ENCODE measurements around the gene ROBO3. TPM values are rescaled to one million over a fixed set of nuclear protein-coding genes. Genes with fewer than 3 reads are reported as not detected.

Gene ROBO3
- total and polyA plus RNA-seq, 10 of the 15 experiments (the other 5 are each of a cell fraction or from before 2014, with no cell fraction given), result 0.10 to 0.63 (median 0.31) TPM; not detected in 2

DNA sequence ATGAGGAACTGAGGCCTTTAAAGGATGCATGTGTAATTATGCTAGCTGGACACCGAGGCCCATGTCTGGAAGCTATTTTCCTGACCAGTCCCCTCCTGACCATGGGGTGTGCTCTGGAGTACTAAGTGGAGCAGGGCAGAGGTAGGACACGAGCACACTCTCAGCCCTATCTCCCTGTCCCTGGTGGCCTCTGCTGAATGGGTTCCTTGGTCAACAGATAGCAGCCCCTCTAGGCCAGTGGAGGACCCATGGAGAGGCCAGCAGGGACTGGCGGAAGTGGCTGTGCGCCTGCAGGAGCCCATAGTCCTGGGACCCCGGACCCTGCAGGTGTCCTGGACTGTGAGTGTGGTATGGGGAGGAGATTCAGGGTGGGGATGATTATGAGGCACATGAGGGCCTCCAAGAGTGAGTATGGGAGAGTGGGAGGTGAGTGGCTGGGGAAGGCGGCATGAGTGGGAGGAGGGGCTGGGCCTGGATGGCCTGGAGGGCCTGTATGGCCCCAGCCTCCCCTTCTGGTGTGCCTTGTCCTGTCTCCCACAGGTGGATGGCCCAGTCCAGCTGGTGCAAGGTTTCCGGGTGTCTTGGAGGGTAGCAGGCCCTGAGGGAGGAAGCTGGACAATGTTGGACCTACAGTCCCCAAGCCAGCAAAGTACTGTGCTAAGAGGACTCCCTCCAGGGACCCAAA lies 9.5 kb downstream of the ROBO3 start (continued):
- TF ChIP-seq GATAD2B (conservative IDR thresholded peaks at IDR 0.05; ENCODE audit: low read depth) (no peak), KDM1A (IDR thresholded peaks at IDR 0.05; ENCODE audit: borderline replicate concordance) (no peak), ETV6 (conservative IDR thresholded peaks at IDR 0.05 in 1 of 2, IDR thresholded peaks at IDR 0.05 in 1 of 2; ENCODE audit: borderline replicate concordance in 1 of 2, low read depth in 1 of 2) (no peak), BHLHE40 (IDR thresholded peaks at IDR 0.05; ENCODE audit: borderline replicate concordance in 1 of 2, low read depth in 2 of 2, low read length in 1 of 2) (no peak), EED (IDR thresholded peaks at IDR 0.05; ENCODE audit: low read depth) (no peak), EGR1 (IDR thresholded peaks at IDR 0.05; ENCODE audit: borderline replicate concordance in 1 of 2, low read depth in 2 of 2, low read length in 2 of 2) (no peak)
- TF ChIP-seq, protein P1, sequence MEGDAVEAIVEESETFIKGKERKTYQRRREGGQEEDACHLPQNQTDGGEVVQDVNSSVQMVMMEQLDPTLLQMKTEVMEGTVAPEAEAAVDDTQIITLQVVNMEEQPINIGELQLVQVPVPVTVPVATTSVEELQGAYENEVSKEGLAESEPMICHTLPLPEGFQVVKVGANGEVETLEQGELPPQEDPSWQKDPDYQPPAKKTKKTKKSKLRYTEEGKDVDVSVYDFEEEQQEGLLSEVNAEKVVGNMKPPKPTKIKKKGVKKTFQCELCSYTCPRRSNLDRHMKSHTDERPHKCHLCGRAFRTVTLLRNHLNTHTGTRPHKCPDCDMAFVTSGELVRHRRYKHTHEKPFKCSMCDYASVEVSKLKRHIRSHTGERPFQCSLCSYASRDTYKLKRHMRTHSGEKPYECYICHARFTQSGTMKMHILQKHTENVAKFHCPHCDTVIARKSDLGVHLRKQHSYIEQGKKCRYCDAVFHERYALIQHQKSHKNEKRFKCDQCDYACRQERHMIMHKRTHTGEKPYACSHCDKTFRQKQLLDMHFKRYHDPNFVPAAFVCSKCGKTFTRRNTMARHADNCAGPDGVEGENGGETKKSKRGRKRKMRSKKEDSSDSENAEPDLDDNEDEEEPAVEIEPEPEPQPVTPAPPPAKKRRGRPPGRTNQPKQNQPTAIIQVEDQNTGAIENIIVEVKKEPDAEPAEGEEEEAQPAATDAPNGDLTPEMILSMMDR (IDR thresholded peaks at IDR 0.05 in 2 of 3, conservative IDR thresholded peaks at IDR 0.05 in 1 of 3; ENCODE audit: control insufficient read depth in 2 of 3, extremely low read depth in 1 of 3, insufficient read depth in 1 of 3, low read depth in 3 of 3, low read length in 3 of 3), result no peak

DNA sequence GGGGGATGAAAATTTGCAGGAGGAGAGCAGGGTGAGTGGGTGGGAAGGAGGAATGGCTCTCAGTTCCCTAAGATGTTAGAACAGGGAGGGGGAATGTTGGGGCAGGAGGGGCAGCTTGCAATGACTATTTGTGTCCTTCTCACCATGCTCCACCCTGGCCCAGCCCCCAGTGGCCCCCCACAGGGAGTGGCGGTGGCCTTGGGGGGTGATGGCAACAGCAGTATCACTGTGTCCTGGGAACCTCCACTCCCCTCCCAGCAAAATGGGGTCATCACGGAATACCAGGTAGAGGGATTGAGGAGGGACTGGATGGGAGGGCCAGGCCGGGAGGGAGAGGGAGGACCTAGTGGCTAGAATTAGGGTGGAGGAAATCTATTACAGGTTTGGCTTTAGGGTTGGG lies 10.2 kb downstream of the ROBO3 start:
- DNase-seq (ENCODE audit: low read depth, low spot score) (no peak), FAIRE-seq (no peak), ATAC-seq (no peak)
- ChIA-PET CTCF (interaction anchor here (1.2 to 1.6 kb wide), 3 partner anchors 74 to 206 kb away, joined by 3 to 6 read pairs (median 4); no protein-coding TSS in a partner anchor), POLR2A (no interaction called here), RAD21 (ENCODE audit: unreplicated experiment) (no interaction called here), SMC1A (ENCODE audit: uncharacterized antibody, unreplicated experiment) (interaction anchor here (1.0 kb wide), 1 partner anchor 78 kb away, joined by 3 read pairs; the partner anchor contains the start of gene CCDC15)
- no peaks in the 10 kb centered on the region for H3K4me1 ChIP-seq (ENCODE audit: control insufficient read depth, insufficient read depth, low read length)
- no peak overlapping the region for H3K9ac ChIP-seq (ENCODE audit: control insufficient read depth, insufficient read depth, low read length)
- in situ Hi-C loops (cut with MboI) (no loop called here), intact Hi-C loops (cut with micrococcal nuclease; ENCODE audit: unreplicated experiment) (no loop called here)
- H3K4me3 ChIP-seq, result no peak overlapping the region
- H3K9me3 ChIP-seq (replicated peaks; ENCODE audit: control insufficient read depth, insufficient read depth, low read length), result no peaks in the 10 kb centered on the region
- no peaks in the 10 kb centered on the region for H4K20me1 ChIP-seq (ENCODE audit: control insufficient read depth, insufficient read depth)
- no TSS peak for BruUV-seq (replicated peaks)
- no peaks in the 10 kb centered on the region for H3K36me3 ChIP-seq (ENCODE audit: control insufficient read depth in 2 of 2, insufficient read depth in 2 of 2, low read length in 1 of 2)
- WGBS (ENCODE audit: insufficient coverage, insufficient replicate concordance, low lambda C conversion rate, missing lambda C conversion rate), result 53% methylated on average over 3 of the region's 3 CpGs
- no peaks in the 10 kb centered on the region for H3K79me2 ChIP-seq (ENCODE audit: control insufficient read depth, insufficient read depth, low read length)
- no peak overlapping the region for H3K27ac ChIP-seq (ENCODE audit: control insufficient read depth, insufficient read depth)
- no peak overlapping the region; the same call in 1 of the 2 replicates for H3K4me2 ChIP-seq (ENCODE audit: control insufficient read depth, insufficient read depth)
- H2AFZ ChIP-seq (ENCODE audit: control insufficient read depth, low read depth, low read length), result no peak overlapping the region
- TF ChIP-seq SRF (IDR thresholded peaks at IDR 0.05; ENCODE audit: low read depth in 2 of 2, low read length in 2 of 2) (no peak), SIN3A (IDR thresholded peaks at IDR 0.05; ENCODE audit: low read depth, low read length) (no peak), ZNF622 (IDR thresholded peaks at IDR 0.05) (no peak), SREBF1 (IDR thresholded peaks at IDR 0.05; ENCODE audit: low read length) (no peak), CBFB (IDR thresholded peaks at IDR 0.05; ENCODE audit: low read depth) (no peak), BMI1 (IDR thresholded peaks at IDR 0.05; ENCODE audit: borderline replicate concordance) (no peak), CHD1 (IDR thresholded peaks at IDR 0.05; ENCODE audit: low read depth, low read length) (no peak), SPI1 (IDR thresholded peaks at IDR 0.05; ENCODE audit: borderline replicate concordance, insufficient read depth, low read depth, low read length) (no peak)
- TF ChIP-seq, protein P2, sequence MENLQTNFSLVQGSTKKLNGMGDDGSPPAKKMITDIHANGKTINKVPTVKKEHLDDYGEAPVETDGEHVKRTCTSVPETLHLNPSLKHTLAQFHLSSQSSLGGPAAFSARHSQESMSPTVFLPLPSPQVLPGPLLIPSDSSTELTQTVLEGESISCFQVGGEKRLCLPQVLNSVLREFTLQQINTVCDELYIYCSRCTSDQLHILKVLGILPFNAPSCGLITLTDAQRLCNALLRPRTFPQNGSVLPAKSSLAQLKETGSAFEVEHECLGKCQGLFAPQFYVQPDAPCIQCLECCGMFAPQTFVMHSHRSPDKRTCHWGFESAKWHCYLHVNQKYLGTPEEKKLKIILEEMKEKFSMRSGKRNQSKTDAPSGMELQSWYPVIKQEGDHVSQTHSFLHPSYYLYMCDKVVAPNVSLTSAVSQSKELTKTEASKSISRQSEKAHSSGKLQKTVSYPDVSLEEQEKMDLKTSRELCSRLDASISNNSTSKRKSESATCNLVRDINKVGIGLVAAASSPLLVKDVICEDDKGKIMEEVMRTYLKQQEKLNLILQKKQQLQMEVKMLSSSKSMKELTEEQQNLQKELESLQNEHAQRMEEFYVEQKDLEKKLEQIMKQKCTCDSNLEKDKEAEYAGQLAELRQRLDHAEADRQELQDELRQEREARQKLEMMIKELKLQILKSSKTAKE (IDR thresholded peaks at IDR 0.05; ENCODE audit: low read depth, poor library complexity, severe bottlenecking), result no peak
- TF ChIP-seq, protein P3, sequence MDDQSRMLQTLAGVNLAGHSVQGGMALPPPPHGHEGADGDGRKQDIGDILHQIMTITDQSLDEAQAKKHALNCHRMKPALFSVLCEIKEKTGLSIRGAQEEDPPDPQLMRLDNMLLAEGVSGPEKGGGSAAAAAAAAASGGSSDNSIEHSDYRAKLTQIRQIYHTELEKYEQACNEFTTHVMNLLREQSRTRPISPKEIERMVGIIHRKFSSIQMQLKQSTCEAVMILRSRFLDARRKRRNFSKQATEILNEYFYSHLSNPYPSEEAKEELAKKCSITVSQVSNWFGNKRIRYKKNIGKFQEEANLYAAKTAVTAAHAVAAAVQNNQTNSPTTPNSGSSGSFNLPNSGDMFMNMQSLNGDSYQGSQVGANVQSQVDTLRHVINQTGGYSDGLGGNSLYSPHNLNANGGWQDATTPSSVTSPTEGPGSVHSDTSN (IDR thresholded peaks at IDR 0.05; ENCODE audit: insufficient replicate concordance, low read depth, low read length), result no peak
- H3K27me3 ChIP-seq (replicated peaks in 1 of 2; ENCODE audit: control insufficient read depth in 2 of 2, insufficient read depth in 2 of 2, low read length in 1 of 2), result peaks cover 0 to 4% of the 10 kb centered on the region in 2 experiments; a peak in 3 of 4 replicates
